Measurements from ENCODE around the gene KXD1.
"Not testable (repeated sequence)": the region's sequence is repeated elsewhere in the genome, so short reads cannot be mapped to it uniquely, and the experiment has no call there.

The KXD1 gene

DNA sequence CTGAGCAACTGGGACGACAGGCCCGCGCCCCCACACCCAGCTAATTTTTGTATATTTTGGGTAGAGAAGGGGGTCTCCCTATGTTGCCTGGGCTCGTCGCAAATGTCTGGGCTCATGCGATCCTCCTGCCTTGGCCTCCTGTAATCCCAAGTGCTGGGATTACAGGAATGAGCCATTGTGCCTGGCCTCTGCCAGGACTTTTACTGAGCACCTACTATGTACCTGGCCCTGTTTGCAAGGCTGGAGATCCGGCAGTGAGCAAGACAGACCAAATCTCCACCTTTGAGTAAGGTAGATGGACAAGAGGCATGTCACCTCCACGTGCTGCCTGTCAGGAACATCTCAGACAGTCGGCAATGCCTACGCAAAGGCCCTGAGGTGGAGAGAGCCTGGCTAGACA, 21.2 kb upstream of the KXD1 start:
- no peak for DNase-seq (ENCODE audit: low read depth)

DNA sequence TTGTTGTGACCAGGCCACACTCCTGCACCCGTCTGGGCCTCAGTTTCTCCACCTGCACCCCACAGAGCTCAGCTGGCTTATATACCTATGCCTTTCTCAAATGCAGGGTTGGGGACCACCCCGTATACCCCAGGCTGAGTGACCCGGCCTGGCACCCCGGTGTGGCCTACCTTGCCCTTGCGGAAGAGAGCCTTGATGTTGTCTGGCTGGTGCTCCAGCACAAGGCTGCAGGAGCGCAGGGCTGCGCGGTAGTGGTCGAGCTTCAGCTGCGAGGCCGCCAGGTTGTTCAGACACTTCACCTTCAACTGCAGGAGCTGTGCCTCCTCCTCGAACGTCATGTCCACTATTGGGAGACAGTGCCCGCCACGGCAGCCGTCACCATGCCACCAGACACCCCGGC, 20.2 kb upstream of the KXD1 start:
- DNase-seq (ENCODE audit: low read depth) = no peak

GRCh38 chr19:18538115-18538514, 19.6 kb upstream of the KXD1 start:
- no peak for DNase-seq (ENCODE audit: low read depth)

DNA sequence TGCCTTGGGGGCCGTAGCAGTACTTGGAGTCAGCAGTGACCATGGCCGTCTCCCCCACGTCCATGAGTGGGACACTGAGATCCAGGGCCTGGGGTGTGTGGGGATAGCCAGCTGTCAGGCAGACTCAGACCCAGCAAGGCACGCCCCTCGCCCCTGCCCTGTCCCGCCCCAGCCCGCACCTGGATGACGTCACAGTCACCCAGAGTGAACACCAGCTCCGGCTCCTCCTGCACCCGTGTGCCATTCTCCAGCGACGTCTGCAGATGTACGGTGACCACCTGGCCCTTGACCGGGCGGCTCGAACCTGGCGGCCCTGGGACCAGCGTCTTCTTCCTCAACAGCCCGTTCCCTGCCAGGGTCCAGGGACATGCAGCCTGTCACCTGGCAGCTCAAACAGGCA, 18.3 kb upstream of the KXD1 start:
- DNase-seq (ENCODE audit: low read depth) = no peak

DNA sequence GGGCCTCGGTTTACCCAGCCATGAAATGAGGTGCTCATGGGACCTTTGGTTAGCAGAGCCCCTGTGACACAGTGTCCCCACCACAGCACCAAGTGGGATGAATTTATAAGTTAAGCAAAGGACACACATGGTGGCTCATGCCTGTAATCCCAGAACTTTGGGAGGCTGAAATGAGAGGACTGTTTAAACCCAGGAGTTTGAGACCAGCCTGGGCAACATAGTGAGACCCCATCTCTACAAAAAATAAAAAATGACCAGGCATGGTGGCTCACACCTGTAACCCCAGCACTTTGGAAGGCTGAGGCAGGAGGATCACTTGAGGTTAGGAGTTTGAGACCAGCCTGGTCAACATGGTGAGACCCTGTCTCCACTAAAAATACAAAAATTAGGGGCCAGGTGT, 17.5 kb upstream of the KXD1 start:
- not testable (repeated sequence) for DNase-seq (ENCODE audit: low read depth)

DNA sequence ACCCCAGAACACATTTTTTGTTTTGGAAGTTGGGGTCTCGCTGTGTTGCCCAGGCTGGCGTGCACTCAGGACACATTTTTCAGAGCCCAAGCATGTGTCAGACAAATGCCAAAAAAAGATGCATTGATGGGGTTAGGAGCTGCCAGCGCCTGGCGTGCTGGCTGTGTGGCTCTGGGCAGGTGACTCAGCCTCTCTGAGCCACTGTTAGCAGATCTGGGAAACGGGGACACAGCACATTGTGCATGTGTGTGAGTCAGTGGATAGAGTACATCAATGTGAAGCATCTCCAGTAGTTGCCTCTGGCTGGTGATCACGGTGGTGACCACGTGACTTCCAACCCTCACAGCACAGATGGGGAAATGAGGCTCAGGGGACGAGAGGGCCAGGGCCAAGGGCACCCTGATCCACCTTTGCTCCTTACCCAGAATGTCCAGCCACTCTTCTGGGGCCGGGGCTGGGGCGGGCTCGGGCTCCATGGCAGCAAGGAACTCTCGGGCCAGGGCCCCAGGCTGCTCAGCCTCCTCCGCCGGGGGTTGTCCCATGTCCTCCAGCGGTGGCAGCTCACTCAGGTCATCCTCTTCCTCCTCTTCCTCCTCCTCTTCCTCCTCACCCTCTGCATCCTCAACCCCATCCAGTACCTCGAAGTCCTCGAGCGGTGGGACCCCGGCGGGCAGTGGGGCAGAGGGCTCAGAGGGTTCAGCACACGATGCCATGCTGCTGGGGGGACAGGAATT, 16.2 kb upstream of the KXD1 start:
- no peak for DNase-seq (ENCODE audit: low read depth)

DNA sequence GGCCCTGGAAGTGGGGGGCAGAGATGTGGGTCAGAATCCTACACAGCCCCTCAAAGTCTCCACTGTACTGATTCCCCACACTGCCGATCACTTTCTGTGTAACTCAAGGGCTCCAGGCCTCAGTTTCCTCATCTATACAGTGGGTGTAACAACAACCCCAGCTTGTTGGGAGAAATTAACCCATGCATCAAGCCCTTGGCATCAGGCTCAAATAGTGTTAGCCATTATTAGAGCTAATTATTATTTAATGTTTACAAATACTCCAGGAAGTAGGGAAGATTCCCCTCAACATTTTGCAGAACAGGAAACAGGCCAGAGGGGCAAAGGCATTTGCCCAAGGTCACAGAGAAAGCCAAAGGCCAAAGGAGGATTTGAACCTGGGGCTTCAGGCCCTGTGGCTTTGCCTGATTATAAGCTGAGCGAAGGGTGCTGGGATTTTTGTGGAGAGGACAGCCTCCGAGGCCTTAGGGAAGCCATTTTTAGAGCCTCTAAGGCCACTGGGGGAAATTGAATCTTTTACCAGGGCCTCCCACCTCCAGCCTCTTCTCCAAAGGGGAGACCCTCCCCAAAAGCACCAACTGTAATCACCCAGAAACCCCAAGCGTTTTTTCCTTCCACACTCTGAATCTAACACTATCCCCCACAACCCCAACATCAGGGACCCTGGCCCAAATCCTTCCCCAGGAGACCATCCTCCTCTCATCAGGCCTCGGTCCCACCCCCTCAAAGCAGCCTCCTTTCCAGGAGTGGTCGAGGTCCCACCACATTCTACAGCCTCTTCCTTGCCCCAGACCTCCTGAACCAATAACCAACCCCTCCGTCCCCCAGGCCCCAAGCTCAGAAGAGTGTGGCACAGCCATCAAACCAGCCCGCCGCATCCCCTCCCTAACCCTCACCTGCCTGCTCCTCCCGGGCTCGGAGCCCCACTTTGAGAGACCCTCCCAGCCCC, 15.4 kb upstream of the KXD1 start:
- no peak for DNase-seq (ENCODE audit: low read depth)

GRCh38 chr19:18542941-18543813, 14.5 kb upstream of the KXD1 start, which contains the start of gene FKBP8:
Gene FKBP8, minus strand, starts transcription at chr19:18543573. Its CDS starts 1,603 bp downstream, at chr19:18541970.
- peak; percentile 89 for DNase-seq (ENCODE audit: low read depth)

DNA sequence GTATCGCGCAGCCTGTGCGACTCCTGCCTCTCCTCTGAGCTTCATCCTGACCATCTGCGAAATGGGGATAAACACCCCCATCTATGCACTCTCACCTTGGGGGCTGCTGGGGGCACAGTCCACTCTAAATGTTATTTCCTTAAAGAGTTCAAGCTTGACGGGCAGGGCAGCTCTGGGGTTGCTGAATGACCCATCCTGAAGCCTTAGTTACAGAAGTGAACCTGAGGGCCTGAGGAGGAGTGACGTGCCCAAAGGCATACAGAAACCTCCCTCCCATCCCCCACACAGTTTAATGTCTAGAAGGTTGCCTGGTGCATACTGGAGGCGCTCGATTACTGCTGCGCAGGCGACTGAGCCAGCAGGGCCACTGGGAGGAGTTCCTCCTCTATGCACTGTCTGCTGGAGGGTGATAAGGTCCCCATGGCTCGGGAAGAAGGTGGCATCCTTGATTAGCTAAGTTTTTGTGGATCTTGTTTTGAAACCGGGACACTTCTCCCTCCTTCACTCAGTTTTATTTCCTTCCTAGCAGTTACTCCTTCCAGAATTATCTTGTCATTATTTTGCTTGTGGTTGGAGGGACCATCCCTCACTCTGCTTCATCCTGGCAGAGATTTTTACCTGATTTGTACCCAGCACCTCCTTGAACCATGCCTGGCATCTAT, 13.7 kb upstream of the KXD1 start:
- DNase-seq (ENCODE audit: low read depth) = peak; percentile 23

- DNase-seq (ENCODE audit: low read depth) = no peak
Measured at GRCh38 chr19:18551631-18552030, 6.0 kb upstream of the KXD1 start.

- DNase-seq (ENCODE audit: low read depth) = no peak
Measured at GRCh38 chr19:18558202-18558555, 509 bp downstream of the KXD1 start.

DNA sequence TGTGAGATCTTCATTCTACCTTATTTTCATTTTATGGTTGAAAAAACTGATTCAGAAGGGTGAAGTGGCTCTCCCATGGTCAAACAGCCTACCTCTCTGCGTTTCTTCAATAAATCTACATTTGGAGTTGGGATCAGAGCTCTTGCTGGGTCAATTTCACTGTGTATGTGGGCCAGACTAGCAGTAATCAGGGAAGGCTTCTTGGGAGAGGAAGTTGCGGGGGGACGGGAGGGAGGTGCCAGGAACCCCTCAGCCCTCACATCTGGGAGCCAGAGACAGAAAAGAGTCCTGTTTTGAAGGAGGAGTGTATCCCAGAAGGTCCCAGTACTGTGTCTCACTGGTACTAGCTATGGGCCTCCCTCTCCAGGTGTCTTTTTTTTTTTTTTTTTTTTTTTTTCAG, 934 bp downstream of the KXD1 start:
- no peak for DNase-seq (ENCODE audit: low read depth)

DNA sequence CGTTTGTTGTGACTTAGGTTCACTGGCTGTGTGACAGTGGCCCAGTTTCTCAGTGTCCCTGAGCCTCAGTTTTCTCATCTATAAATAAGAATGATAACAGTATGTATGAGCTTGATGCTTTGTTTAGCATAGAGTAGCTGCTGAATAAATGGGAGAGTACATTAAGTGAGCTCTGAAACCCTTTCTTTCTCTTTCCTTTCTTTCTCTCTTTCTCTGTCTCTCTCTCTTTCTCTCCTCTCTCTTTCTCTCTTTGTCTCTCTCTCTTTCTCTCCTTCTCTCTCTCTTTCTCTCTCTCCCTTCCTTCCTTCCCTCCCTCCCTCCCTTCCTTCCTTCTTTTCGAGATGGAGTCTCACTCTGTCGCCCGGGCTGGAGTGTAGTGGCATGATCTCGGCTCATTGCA, 2.0 kb downstream of the KXD1 start:
- DNase-seq (ENCODE audit: low read depth) = no peak

DNA sequence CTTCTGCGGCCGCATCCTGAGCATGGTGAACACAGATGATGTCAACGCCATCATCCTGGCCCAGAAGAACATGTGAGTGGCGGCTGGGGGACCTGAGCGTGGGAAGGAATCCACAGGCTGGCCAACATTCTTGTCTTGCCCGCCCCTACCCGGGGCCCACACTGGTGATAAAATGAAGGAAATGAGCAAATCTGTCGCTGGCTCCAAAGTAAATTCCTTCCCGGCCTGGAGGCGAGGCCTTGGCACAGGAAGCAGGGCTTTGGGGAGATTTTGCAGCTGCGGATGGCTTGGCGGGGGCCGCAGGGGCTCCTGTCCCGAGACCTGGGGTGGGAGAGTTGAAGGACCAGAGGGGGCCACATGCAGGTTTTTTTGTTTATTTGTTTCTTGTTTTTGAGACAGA, 4.4 kb downstream of the KXD1 start:
- no peak for DNase-seq (ENCODE audit: low read depth)

- no peak for DNase-seq (ENCODE audit: low read depth)
Measured at GRCh38 chr19:18566953-18567352, 9.3 kb downstream of the KXD1 start.

GRCh38 chr19:18568367-18568766, 10.7 kb downstream of the KXD1 start:
- DNase-seq (ENCODE audit: low read depth) = no peak

DNA sequence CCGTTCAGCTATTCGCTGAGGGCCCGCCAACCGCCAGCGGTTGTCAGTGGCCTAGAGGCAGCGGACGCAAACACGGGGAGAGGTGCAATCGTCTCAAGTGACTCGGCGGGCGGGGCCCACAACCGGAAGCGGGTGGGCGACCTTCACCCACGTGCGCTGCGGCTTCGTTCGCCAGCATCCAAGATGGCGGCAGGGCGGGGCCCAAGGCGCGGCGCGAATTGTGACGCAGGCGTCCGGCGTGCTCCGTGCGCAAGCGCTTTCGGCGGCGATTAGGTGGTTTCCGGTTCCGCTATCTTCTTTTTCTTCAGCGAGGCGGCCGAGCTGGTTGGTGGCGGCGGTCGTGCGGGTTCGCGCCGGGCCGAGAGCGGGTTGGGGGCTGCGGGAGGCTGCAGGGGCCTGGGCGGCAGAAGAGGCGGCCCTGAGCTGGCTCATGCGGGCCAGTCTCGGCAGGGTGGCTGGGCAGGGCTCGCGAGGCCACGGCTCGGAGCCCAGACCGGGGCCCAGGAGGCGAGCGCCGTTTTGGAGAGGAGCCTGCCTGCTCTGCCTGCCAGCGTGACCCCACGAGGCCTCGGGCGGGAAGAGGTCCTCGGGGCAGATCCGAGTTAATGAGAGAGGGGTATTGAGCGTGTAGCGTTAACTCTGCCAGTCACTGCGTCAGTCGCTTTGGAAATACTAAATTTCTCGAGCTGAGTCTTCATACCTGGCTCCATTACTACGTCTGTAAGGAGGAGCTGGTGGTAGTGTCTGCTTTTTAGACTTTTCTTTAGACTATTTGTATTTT, 14.1 kb downstream of the KXD1 start, which contains the start of gene UBA52:
Gene UBA52, plus strand, starts transcription at position 294 of the 781 bp plus-strand sequence. CDS start 1,444 bp downstream, outside the sequence.
- DNase-seq (ENCODE audit: low read depth) = peak; percentile 99

DNA sequence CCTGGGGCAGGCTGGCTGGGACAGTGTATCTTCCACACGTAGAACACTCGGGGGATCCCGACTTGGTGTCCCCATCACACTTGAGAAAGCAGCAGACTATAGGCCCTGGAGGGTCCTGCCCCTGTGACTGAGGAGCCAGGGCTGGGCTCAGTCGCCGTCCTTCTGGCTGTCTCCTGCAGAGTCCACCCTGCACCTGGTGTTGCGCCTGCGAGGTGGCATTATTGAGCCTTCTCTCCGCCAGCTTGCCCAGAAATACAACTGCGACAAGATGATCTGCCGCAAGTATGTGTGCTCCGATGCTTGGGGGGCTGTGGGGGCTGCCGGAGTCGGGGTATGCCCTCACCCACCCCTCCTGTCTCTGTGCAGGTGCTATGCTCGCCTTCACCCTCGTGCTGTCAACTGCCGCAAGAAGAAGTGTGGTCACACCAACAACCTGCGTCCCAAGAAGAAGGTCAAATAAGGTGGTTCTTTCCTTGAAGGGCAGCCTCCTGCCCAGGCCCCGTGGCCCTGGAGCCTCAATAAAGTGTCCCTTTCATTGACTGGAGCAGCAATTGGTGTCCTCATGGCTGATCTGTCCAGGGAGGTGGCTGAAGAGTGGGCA, 17.1 kb downstream of the KXD1 start:
- DNase-seq (ENCODE audit: low read depth) = no peak

DNA sequence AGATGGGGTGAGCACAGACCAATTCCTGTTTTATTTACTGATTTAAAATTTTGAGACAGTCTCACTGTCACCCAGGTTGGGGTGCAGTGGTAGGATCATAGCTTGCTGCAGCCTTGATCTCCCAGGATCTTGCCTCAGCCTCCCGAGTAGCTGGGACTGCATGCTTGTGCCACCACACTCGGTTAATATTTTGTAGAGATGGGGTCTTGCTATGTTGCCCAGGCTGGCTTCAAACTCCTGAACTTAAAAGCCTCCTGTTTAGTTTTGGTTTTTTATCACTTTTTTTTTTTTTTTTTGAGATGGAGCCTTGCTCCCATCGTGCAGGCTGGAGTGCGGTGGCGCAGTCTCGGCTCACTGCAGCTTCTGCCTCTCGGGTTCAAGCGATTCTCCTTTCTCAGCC, 18.7 kb downstream of the KXD1 start:
- no peak for DNase-seq (ENCODE audit: low read depth)

DNA sequence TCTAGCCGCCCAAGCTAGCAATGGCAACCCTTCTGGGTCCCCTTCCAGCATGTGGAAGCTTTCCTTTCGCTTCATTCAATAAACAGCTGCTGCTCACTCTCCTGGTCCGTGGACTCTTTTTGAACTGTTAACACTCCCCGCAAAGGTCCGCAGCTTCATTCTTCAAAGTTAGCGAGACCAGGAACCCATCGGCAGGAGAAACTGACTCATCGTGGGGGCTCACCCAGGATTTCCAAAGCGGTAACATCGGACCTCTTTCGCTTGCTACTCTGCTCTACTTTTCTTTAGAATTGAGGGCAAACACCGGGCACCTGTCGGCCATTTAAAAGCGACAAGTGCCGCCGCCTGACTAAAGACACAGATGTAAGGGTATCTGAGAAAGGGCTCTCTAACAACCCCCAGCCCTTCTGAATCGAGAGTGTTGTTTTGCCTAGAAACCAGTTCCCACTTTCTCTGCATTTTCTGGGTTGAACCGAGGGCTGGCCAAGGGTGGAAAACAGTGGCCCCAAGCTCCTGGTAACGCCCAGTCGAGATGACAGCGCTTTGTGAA, 19.8 kb downstream of the KXD1 start:
- no peak for DNase-seq (ENCODE audit: low read depth)
